Measurements from ENCODE around the gene VWA5B2.
A peak's percentile ranks its signal among the peaks of the same experiment; 100 is the strongest.
"Not testable (repeated sequence)": the region's sequence is repeated elsewhere in the genome, so short reads cannot be mapped to it uniquely, and the experiment has no call there.

The VWA5B2 gene

DNA sequence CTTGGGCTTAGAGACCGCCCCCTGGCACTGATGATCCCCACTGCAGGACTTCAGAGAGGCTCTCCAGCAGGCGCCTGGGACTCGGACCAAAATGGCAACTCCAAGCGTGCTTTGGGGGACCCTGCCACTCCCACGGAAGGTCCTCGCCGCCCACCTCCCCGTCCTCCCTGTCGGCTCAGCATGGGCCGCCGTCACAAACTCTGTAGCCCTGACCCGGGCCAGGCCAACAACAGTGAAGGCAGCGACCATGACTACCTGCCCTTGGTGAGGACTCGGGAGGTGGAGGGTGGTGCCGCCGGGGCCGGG is 11.7 kb downstream of the VWA5B2 start:
- no peak for DNase-seq (ENCODE audit: extremely low read depth in 1 of 2, low read depth in 1 of 2)

DNA sequence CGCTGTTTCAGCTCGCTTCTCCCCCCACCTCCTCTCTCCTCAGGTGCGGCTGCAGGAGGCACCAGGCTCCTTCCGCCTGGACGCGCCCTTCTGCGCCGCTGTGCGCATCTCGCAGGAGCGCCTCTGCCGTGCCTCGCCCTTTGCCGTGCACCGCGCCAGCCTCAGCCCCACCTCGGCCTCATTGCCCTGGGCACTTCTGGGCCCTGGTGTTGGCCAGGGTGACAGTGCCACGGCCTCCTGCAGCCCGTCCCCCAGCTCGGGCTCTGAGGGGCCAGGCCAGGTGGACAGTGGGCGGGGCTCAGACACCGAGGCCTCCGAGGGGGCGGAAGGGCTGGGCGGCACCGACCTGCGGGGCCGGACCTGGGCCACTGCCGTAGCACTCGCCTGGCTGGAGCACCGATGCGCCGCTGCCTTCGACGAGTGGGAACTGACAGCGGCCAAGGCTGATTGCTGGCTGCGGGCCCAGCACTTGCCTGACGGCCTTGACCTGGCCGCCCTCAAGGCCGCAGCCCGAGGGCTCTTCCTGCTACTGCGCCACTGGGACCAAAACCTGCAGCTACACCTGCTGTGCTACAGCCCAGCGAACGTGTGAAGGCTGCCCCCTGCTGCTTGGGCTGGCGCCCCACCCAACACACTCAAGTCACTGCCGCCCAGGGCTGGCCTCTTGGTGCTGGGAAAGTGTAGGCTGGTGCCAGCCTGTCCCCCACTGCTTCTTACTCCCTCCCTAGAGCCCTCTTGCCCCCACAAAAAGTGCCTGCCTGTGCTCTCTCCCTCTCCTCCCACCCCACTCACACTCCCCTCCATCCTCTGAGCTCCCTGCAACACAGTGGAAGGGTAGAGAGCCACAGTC is 12.3 kb downstream of the VWA5B2 start:
- DNase-seq (ENCODE audit: extremely low read depth in 1 of 2, low read depth in 1 of 2), result no peak

DNA sequence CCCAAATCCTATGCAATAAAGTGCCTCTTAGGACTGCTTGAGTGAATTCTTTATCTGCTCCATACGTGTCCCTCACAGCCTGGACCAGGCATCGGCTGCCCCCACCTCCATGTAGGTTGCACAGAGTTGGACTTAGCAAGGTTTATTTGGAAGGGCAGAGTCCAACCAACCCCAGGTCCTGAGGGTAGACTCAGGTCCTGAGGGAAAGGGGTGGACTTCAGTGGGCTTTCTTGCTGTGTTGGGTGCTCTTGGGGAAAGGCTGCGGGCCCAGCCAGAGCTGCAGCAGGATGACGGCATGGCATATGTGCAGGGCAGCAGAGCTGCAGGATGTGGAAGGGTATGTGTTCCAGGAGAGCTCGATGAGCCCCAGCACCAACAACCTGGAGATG is 12.9 kb downstream of the VWA5B2 start:
- DNase-seq (ENCODE audit: extremely low read depth in 1 of 2, low read depth in 1 of 2), result no peak

DNA sequence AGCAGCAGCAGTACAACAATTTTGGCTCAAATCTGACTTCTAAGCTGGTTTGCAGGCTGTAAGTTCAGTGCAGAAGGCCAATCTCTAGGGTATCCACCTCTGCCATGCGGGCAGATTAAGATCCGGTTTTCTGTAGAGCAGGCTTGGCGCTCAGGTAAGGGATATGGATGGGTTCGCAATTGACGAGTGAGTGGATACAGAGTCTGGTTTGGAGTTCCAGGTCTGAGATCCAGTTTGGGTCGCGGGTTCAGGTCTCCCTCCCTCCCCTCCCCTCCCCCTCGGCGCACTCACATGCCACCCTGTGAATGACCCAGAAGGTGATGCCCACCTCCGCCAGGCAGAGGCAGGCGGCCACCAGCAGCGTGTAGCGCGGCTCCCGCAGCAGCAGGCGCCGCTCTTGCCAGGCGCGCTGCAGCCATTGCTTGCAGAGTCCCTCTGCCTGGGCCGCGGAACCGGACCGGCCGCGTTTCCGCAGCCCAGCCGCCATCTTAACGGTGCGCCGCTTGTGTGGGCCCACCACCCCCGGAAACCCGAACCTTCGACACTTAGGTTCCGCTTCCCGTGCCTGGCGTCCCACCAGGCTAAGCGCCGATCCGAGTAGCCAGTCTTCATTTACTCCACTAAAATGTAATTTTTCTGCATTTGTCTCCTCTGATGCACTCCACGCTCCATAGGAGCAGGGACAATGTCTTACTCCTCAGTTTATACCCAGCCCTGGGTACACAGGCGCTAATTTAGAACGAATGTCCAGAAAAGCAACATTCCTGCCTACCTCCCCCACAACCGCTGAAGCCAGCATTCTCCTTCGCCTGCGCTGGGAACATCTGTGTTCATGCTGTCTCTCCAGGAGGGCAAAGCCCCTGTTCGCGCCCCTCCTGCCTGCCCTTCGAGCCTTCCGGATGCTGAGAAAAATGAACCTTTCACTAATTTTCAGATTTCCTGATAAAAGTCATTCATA is 19.3 kb downstream of the VWA5B2 start, which contains the start of gene ALG3:
TSS of gene ALG3 (minus strand) at position 509 of the 958 bp plus-strand sequence. CDS start at position 487, 22 bp downstream.
- DNase-seq (ENCODE audit: extremely low read depth in 1 of 2, low read depth in 1 of 2), result peak; percentile 74

DNA sequence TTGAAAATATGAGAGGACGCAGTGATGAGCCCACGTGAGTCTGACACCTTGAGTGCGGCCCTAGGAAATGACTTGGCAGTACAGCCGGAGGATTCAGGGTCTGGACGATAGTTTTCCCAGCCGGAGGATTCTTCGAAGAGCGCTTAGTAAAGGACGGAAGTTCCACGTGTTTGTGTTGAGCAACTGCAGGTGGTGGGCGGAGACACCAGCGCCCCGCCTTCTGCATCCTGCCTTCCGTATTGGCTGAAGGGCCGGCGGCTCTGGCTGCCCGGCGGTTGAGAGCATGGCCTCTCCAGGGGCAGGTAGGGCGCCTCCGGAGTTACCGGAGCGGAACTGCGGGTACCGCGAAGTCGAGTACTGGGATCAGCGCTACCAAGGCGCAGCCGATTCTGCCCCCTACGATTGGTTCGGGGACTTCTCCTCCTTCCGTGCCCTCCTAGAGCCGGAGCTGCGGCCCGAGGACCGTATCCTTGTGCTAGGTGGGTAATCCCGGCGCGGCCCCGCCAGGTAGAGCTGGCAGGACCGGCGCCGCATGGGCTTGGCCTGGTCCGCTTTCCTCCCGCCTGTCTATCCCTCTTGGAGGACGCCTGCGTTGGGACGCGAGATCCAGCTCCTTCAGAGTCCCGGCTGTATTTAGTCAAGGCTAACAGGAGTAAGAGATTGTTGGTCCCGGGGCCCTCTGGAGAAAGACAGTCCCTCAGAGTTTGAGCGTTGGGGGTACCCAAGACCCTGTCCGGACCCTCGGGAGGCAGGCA is 20.2 kb downstream of the VWA5B2 start, which contains the start of gene EEF1AKMT4:
TSS of gene EEF1AKMT4 (plus strand) at position 261 of the 755 bp plus-strand sequence. CDS start at position 284, 23 bp downstream.
- DNase-seq (ENCODE audit: extremely low read depth in 1 of 2, low read depth in 1 of 2), result peak; percentile 93 to 98

DNA sequence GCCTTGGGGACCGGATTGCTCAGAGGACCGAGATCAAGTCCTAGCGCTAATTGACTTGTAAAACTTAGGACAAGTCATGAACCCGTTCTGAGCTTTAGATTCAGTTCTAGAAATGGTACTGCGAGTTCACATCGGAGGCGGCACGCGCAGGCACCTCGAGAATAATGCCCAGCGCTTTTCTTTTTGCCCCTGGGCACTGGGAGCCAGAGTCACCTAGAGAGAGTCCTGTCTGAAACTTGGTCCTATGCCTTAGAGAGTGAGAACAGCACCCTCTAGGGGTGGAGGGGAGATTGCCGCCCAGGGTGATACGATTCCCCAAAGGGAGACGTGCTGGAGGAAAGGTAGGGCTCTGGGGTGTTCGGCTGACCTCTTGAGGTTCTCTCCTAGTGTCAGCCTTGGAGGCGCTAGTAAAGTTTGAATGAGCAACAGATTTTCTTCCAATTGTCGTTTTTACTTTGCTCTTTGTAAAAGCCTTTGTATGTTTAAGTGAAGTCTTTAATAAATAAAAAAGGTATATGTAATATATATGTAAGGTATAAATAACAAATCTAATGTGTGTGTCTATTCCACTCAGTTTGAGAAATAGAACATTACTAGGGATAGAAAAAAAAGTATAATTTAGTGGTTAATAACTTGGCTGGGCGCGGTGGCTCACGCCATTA is 20.9 kb downstream of the VWA5B2 start:
- peak; percentile 67 to 89 for DNase-seq (ENCODE audit: extremely low read depth in 1 of 2, low read depth in 1 of 2)

DNA sequence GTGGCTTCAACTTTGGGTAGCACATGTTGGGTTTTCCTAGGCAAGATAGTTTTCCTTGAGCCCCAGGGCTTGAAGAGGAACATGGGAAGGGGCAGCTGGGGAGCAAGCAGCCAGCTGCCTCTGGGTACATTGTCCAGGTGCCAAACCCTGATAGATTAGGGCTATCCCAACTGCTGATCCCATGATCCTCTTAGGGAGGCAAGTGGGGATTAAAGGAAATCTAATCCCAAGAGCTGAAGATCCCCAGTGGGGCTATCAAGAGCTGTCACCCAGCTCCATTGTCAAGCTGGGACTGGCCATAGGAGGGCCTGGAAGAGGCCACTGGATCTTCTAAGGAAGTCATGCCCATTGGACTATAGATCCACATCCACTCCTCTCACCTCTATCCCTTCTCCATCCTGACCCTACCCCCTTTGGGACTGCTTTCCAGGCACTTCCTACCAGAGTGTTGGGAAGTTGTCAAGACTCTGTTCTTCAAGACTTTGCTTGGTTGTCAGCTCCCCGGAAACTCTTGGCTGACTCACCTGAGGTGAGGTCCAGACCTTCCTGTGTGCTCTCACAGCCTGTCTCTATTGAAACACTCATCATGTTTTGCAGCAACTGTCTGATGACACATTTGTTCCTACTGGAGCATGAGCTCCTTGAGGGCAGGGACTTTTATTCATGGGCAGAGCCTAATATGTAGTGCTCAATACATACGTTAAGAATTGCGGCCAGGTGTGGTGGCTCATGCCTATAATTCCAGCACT is 26.1 kb downstream of the VWA5B2 start:
- no peak for DNase-seq (ENCODE audit: extremely low read depth in 1 of 2, low read depth in 1 of 2)

DNA sequence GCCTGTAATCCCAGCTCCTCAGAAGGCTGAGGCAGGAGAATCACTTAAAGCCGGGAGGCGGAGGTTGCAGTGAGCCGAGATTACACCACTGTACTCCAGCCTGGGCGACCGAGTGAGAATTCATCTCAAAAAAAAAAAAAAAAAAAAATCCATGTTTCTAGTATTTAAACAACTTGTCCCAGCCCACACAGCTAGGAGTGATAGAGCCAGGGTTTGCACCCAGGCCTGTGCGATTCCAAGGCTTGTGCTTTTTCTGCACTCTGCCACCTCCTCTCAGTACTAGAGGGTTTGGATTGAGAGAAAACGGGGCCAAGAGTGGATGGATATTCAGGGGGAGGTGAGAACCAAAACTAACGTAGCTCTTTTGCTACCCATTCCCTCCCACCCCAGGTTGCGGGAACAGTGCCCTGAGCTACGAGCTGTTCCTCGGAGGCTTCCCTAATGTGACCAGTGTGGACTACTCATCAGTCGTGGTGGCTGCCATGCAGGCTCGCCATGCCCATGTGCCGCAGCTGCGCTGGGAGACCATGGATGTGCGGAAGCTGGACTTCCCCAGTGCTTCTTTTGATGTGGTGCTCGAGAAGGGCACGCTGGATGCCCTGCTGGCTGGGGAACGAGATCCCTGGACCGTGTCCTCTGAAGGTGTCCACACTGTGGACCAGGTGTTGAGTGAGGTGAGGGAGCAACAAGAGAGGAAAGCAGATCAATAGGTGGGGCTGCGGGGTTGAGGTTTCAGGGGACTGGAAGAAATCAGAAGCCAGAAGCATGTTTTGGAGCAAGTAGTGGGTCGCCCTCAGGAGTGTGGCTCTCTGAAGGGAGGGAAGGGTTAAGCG is 27.9 kb downstream of the VWA5B2 start:
- no peak for DNase-seq (ENCODE audit: extremely low read depth in 1 of 2, low read depth in 1 of 2)

DNA sequence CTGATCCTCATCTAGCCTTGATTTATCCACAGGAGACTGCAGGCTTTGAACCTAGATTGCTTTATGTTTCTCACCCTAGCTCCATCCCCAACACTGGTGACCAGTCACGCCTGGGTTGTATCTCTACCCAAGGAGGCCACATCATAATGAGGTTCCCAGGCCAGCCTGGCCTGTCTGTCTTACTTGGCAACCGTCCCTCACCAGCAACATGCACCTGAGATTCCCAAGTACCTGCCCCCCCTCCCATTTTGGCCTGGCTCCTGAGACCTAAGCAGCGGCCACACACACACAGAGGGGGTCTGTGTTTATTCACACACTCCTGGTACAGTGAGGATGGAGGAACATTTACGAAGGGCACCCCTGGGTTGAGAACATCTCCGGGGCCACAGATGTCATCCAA is 29.5 kb downstream of the VWA5B2 start:
- no peak for DNase-seq (ENCODE audit: extremely low read depth in 1 of 2, low read depth in 1 of 2)

DNA sequence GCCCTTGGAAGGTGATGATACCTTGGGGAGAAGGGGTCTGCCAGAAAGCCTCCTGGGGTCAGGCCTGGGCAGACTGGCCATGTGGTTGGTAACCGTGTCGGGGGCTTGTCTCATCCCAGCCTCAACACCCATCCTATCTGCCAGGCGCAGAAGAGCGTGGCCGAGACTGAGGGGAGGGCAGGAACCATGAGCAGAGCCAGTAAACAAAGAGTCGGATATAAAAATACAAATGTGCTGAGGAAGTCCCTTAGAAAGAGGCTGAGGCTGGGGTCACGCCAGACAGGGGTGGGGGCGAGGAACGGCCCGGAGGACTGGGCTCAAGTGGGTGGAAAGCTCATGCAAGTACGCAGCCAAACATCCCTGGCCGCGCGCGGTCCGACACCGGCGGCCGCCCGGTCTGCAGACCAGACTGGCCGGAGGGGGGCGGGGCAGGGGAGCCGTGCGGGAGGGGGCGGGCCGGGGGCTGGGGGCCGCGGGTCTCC is 30.1 kb downstream of the VWA5B2 start:
- DNase-seq (ENCODE audit: extremely low read depth in 1 of 2, low read depth in 1 of 2), result no peak

DNA sequence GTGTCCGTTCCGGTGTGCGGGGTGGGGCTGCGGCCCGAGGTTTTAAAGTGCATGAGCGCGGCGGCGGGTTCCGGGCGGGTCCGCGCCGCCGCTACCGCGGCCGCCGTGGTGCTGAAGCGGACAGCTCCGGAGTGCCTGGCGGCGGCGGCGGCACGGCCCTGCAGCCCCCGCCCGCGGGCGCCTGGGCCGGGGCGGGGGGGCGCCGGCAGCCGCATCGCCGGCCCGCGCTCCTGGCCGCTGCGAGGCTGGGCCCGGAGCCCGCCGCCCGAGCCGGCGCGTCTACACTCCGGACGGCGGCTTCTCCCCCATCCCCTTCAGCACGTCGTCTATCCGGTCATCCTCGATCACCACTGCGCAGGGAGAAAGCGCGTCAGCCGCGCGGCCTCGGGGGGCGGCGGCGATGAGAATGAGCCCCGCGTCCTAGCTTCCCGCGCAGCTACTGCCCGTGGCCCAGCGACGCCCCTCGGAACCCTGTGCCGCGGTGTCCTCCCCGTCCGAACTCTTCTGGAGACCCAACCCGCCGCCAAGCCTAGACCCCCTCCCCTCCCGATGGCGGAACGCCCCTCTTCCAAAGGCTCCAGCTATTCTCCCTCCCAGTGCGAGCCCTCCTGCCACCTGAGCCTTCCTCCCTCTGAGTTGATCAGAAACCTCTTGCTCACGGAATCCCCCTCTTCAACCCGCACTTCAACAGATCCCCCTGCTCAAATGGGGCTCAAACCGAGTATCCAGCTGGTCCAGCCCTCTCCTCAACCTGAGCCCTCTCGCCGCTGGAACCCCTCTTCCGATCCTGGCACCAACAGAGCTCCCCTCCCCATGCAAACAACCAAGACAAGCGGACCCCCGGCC is 30.7 kb downstream of the VWA5B2 start:
- no peak for DNase-seq (ENCODE audit: extremely low read depth in 1 of 2, low read depth in 1 of 2)

DNA sequence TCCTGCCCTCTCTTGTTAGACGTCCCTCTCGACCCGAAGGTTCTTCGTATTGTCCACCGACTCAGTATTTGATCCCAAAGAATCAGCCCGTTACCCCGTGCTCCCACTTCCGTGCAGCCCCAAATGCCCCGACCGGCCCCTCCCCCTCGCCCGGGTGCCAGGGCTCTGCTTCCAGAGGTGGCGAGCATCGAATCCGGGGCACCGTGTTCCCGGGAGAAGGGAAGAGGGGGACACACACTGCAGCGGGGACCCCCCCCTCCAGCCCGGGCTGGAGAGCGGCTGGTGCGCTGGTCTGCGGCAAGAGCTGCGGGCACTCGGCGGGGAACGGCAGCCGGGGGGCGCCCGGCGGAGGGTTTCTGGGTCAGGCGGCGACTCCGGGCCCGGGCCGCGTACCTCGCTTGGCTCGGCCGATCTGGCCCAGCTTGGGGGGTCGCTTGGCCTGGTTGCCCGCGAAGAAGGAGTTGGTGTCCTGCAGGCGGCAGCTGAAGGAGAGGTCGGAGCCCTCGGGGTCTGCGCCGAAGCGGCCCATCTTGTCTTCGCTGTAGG is 31.4 kb downstream of the VWA5B2 start:
- no peak for DNase-seq (ENCODE audit: extremely low read depth in 1 of 2, low read depth in 1 of 2)

DNA sequence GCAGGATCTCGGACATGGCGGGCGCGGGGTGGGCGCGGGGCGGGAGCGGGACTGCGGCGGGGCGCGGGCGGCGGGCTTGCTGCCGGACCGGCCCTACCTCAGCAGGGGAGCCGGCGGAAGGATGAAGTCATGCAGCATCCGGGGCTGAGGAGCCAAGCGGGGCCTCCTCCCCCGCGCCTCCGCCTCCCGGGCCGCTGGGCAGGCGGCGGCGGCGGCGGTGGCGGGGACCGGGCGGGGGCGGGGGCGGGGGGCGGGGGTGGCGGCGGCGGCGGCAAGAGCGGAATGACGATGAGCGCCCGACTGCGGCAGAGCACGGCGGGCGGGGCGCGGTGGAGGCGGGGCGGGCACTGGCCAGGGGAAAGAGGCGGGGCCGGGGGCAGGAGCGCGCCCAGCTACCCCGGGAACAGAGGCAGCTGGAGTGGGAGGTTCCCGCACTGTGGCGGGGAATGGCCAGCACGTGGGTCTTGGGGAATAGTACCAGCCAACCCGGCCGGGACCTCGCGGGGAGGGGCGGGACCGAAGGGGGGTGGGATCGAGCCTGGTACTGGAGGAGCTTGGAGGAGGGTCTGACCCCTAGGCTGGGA is 32.0 kb downstream of the VWA5B2 start, which contains the start of gene CAMK2N2:
TSS of gene CAMK2N2 (minus strand) at position 284 of the 584 bp plus-strand sequence. CDS start at position 16, 268 bp downstream.
- DNase-seq (ENCODE audit: extremely low read depth in 1 of 2, low read depth in 1 of 2), result no peak

DNA sequence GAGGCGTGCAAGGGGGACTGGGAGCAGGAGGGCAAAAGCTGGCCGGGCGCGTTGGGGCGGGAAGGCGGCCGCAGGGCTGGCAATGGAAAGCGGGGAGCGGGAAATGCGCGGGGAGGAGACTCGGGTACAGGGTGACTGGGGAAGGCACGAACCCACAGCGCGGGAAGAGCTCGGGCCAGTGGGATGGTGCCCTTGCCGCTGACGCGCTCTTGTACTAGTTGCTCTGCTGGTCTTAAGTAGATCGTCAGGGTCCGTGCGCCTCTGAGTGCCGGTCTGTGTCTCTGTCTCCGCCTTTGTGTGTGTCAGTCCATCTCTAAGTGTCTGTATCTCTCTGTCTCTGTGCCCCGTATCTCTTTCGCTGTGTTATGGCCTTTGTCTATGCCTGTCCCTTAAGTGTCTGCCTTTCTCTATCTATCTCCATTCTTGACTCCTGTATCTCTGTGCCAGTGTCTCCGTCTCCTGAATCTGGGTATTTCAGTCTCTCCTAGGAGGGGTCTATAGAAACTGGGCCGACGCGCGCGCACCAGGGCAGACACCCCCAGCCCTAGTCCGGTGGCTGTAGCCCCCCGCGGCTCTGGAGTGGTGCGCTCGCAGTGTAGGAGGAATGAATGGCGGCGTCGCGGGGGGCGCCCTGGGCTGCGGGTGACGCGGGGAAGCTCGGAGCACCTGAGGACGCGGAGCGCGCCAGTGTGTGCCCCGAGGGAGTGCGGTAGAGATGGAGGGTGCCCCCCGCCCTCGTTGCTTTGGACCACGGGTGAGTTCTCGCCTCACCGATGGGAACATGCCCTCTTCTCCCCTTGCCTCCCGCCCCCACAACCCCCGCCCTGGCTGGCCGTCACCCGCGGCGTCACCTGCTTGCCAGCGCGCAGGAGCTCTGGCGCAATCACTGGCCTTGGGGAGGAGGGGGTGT is 32.7 kb downstream of the VWA5B2 start:
- no peak for DNase-seq (ENCODE audit: extremely low read depth in 1 of 2, low read depth in 1 of 2)

DNA sequence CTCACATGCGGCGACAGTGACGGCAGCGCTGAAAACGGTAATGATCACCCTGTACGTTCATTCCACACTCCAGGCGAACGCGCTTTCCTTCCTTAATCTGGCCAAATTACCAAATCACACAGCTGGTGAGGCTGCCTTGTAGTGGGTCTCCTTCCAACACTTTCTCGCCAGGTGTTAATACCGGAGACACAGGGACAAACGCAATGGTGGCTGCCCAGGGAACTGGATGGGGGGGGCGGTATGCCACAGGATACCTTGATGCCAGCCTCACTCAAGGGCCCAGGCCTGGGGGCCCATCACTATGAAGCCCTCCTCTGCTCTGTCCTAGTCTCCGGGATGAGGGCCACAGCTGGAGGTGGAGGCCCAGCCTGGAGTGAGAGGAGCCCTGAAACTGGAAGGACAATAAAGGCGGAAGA is 33.4 kb downstream of the VWA5B2 start:
- DNase-seq (ENCODE audit: extremely low read depth in 1 of 2, low read depth in 1 of 2), result no peak

DNA sequence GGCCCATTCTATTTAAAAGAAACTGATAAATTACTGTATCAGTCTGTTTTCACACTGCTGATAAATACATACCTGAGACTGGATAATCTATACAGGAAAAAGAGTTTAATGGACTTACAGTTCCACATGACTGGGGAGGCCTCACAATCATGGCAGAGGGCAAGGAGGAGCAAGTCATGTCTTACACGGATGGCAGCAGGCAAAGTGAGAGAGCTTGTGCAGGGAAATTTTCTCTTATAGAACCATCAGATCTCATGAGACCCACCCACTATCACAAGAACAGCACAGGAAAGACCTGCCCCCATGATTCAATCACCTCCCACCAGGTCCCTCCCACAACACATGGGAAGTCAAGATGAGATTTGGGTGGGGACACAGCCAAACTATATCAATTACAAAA is 37.9 kb downstream of the VWA5B2 start:
- not testable (repeated sequence) for DNase-seq (ENCODE audit: extremely low read depth in 1 of 2, low read depth in 1 of 2)

Data from stimulated activated CD8-positive, alpha-beta memory T cell treated with anti-CD3 and anti-CD28 coated beads, Interleukin-7, amount 100 ng/mL, for 48 hours (primary cell).